Measurements from ENCODE around the gene TNKS1BP1.

GRCh38 chr11:57287884-57288283, 36.9 kb downstream of the TNKS1BP1 start:
- TF ChIP-seq CTCF (IDR thresholded peaks at IDR 0.05; ENCODE audit: low read depth, low read length, missing input control) (no peak), EGR1 (IDR thresholded peaks at IDR 0.05; ENCODE audit: low read depth in 2 of 2) (no peak), GABPA (IDR thresholded peaks at IDR 0.05 in 1 of 2, conservative IDR thresholded peaks at IDR 0.05 in 1 of 2) (no peak), SP1 (IDR thresholded peaks at IDR 0.05) (no peak), RAD21 (IDR thresholded peaks at IDR 0.05) (no peak), REST (IDR thresholded peaks at IDR 0.05) (no peak), MAX (IDR thresholded peaks at IDR 0.05) (no peak), TAF1 (conservative IDR thresholded peaks at IDR 0.05) (no peak)

All from liver (tissue), 3 donors.